ENCODE data around the gene NNMT. TPM values are rescaled to one million over a fixed set of nuclear protein-coding genes. Genes with fewer than 3 reads are reported as not detected.

NNMT gene
- total RNA-seq, 1 experiment from 2014 or later: not detected

- ChIA-PET CTCF (no interaction called here), POLR2A (ENCODE audit: unreplicated experiment) (no interaction called here)
- no peak overlapping the region for H3K27ac ChIP-seq
Measured at GRCh38 chr11:114308689-114309089, 12.5 kb downstream of the NNMT start.

DNA sequence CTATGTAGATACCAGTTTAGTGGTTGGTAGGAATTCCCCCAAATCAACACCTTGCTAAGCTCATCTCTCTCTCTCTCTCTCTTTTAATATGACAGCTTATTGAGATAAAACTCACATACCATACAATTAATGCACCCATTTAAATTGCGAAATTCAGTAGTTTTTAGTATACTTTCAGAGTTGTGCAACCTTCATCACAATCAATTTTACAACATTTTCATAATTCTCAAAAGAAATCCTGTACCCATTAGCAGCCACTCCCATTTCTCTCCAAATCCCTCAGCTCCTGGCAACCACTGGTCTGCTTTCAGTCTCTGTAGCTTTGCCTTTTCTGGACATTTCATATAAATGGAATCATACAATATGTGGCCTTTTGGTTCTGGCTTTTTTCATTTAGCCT is 13.3 kb downstream of the NNMT start:
- Histone ChIP-seq H3K36me3 (ENCODE audit: low read depth) (no peaks in the 10 kb centered on the region), H3K4me3 (no peak overlapping the region), H3F3A (ENCODE audit: insufficient read depth, low read depth) (no peaks in the 10 kb centered on the region), H3K9me3 (ENCODE audit: insufficient read depth, low read depth) (no peaks in the 10 kb centered on the region), H3K27me3 (ENCODE audit: insufficient read depth, low read depth) (peaks cover 78% of the 10 kb centered on the region), H4K20me1 (ENCODE audit: insufficient read depth) (no peaks in the 10 kb centered on the region), H2AFZ (no peak overlapping the region), H3K4me2 (no peak overlapping the region), H3K4me1 (replicated peaks; ENCODE audit: insufficient read depth) (no peaks in the 10 kb centered on the region), H3K9me2 (ENCODE audit: insufficient read depth) (no peaks in the 10 kb centered on the region), H3K27ac (no peak overlapping the region), H3K79me2 (ENCODE audit: low read depth) (no peaks in the 10 kb centered on the region)
- POLR2A ChIA-PET (ENCODE audit: unreplicated experiment): no interaction called here
- BruUV-seq (replicated peaks): no TSS peak
- no peak for DNase-seq
- TF ChIP-seq CTCF (conservative IDR thresholded peaks at IDR 0.05) (no peak), EZH2 (IDR thresholded peaks at IDR 0.05; ENCODE audit: low read depth) (no peak)
- intact Hi-C loops (cut with micrococcal nuclease; ENCODE audit: unreplicated experiment): no loop called here
- CTCF ChIA-PET: no interaction called here

More at GRCh38 chr11:114308689-114309089, 12.5 kb downstream of the NNMT start:
- Histone ChIP-seq H3K36me3 (ENCODE audit: low read depth) (no peaks in the 10 kb centered on the region), H3K27me3 (ENCODE audit: insufficient read depth, low read depth) (peaks cover 70% of the 10 kb centered on the region), H3K79me2 (ENCODE audit: low read depth) (no peaks in the 10 kb centered on the region), H3F3A (ENCODE audit: insufficient read depth, low read depth) (no peaks in the 10 kb centered on the region), H3K9me3 (ENCODE audit: insufficient read depth, low read depth) (no peaks in the 10 kb centered on the region), H4K20me1 (ENCODE audit: insufficient read depth) (no peaks in the 10 kb centered on the region), H3K4me3 (no peak overlapping the region), H2AFZ (no peak overlapping the region), H3K4me1 (replicated peaks; ENCODE audit: insufficient read depth) (no peaks in the 10 kb centered on the region), H3K4me2 (no peak overlapping the region), H3K9me2 (ENCODE audit: insufficient read depth) (no peaks in the 10 kb centered on the region)
- intact Hi-C loops (cut with micrococcal nuclease; ENCODE audit: unreplicated experiment): no loop called here
- no peak for DNase-seq
- no peak for TF ChIP-seq EZH2 (IDR thresholded peaks at IDR 0.05; ENCODE audit: low read depth)
- no peak for TF ChIP-seq CTCF (conservative IDR thresholded peaks at IDR 0.05)
- no TSS peak for BruUV-seq (replicated peaks)

GRCh38 chr11:114310095-114310494 is 13.9 kb downstream of the NNMT start:
- Histone ChIP-seq H3K4me3 (no peak overlapping the region), H2AFZ (no peak overlapping the region), H3K27ac (no peak overlapping the region), H3K4me1 (replicated peaks; ENCODE audit: insufficient read depth) (no peaks in the 10 kb centered on the region), H3F3A (ENCODE audit: insufficient read depth, low read depth) (no peaks in the 10 kb centered on the region), H3K4me2 (no peak overlapping the region), H3K27me3 (ENCODE audit: insufficient read depth, low read depth) (peaks cover 80% of the 10 kb centered on the region), H4K20me1 (ENCODE audit: insufficient read depth) (no peaks in the 10 kb centered on the region), H3K79me2 (ENCODE audit: low read depth) (no peaks in the 10 kb centered on the region), H3K9me2 (ENCODE audit: insufficient read depth) (no peaks in the 10 kb centered on the region), H3K9me3 (ENCODE audit: insufficient read depth, low read depth) (no peaks in the 10 kb centered on the region), H3K36me3 (ENCODE audit: low read depth) (no peaks in the 10 kb centered on the region)
- no TSS peak for BruUV-seq (replicated peaks)
- TF ChIP-seq EZH2 (IDR thresholded peaks at IDR 0.05; ENCODE audit: low read depth) (no peak), CTCF (conservative IDR thresholded peaks at IDR 0.05) (no peak)
- DNase-seq: no peak
- ChIA-PET POLR2A (ENCODE audit: unreplicated experiment) (no interaction called here), CTCF (no interaction called here)
- intact Hi-C loops (cut with micrococcal nuclease; ENCODE audit: unreplicated experiment): no loop called here

Measured in PC-9 (cell line).